Stimulated activated CD8-positive, alpha-beta memory T cell treated with anti-CD3 and anti-CD28 coated beads, Interleukin-12 subunit alpha, Interleukin-12 subunit beta, amount 100 ng/mL, for 1 hour (primary cell): ENCODE data around the gene SRC.

Experiments used
- DNase-seq: peaks from one replicate; pipeline ENCODE4 v3.0.0-alpha.2; 2020; ENCODE audit warnings: low read depth

Gene SRC

GRCh38 chr20:37345339-37346235 lies at the start of gene SRC:
SRC (plus strand) TSS chr20:37346140; CDS start chr20:37384154, 38,014 bp downstream.
- peak; percentile 23 for DNase-seq

GRCh38 chr20:37296371-37296770 lies 49.6 kb upstream of the SRC start:
- no peak for DNase-seq

- no peak for DNase-seq
Observed at GRCh38 chr20:37297066-37297736, 48.7 kb upstream of the SRC start.

- no peak for DNase-seq
Observed at GRCh38 chr20:37298190-37298939, 47.6 kb upstream of the SRC start.

- DNase-seq, result no peak
Observed at GRCh38 chr20:37299718-37300528, 46.0 kb upstream of the SRC start.

GRCh38 chr20:37301120-37301519 lies 44.8 kb upstream of the SRC start:
- no peak for DNase-seq

- DNase-seq, result no peak
Observed at GRCh38 chr20:37301558-37301957, 44.4 kb upstream of the SRC start.

GRCh38 chr20:37302981-37303380 lies 43.0 kb upstream of the SRC start:
- no peak for DNase-seq

GRCh38 chr20:37303637-37304036 lies 42.3 kb upstream of the SRC start:
- DNase-seq, result no peak

- no peak for DNase-seq
Observed at GRCh38 chr20:37305079-37305478, 40.9 kb upstream of the SRC start.

GRCh38 chr20:37305839-37306238 lies 40.1 kb upstream of the SRC start:
- DNase-seq, result no peak

- DNase-seq, result no peak
Observed at GRCh38 chr20:37308086-37309050, 37.6 kb upstream of the SRC start.

- no peak for DNase-seq
Observed at GRCh38 chr20:37309290-37309689, 36.6 kb upstream of the SRC start.

- DNase-seq, result no peak
Observed at GRCh38 chr20:37309936-37310590, 35.9 kb upstream of the SRC start.

- no peak for DNase-seq
Observed at GRCh38 chr20:37310951-37311350, 35.0 kb upstream of the SRC start.

GRCh38 chr20:37311710-37312355 lies 34.1 kb upstream of the SRC start:
- DNase-seq, result no peak

GRCh38 chr20:37313546-37314091 lies 32.3 kb upstream of the SRC start:
- DNase-seq, result no peak

- DNase-seq, result no peak
Observed at GRCh38 chr20:37314099-37314498, 31.8 kb upstream of the SRC start.

GRCh38 chr20:37314617-37315016 lies 31.3 kb upstream of the SRC start:
- no peak for DNase-seq
